ENCODE measurements around the gene FBXW10. TPM values are rescaled to one million over a fixed set of nuclear protein-coding genes. Genes with fewer than 3 reads are reported as not detected.

FBXW10 gene
- total and polyA plus RNA-seq, 10 of the 15 experiments (the other 5 are each of a cell fraction or from before 2014, with no cell fraction given): 0.01 to 0.11 TPM; not detected in 8

- TF ChIP-seq EGR1 (IDR thresholded peaks at IDR 0.05; ENCODE audit: borderline replicate concordance in 1 of 2, low read depth in 2 of 2, low read length in 2 of 2) (peak; percentile 47 to 70), RELB (IDR thresholded peaks at IDR 0.05; ENCODE audit: low read depth) (peak; percentile 16; the same call in 1 of the 2 replicates), TAF1 (IDR thresholded peaks at IDR 0.05; ENCODE audit: borderline replicate concordance, low read depth, low read length) (0 out of 2 replicates have a peak, but pooled peaks have one; percentile 47), POLR2A (IDR thresholded peaks at IDR 0.05; ENCODE audit: low read depth, low read length) (peak; percentile 76), ZBTB40 (IDR thresholded peaks at IDR 0.05; ENCODE audit: borderline replicate concordance) (peak; percentile 96), RELA (IDR thresholded peaks at IDR 0.05; ENCODE audit: borderline replicate concordance, partially characterized antibody) (peak; percentile 32), RUNX3 (IDR thresholded peaks at IDR 0.05; ENCODE audit: low read length) (peak; percentile 24; the same call in 1 of the 2 replicates), CBX5 (IDR thresholded peaks at IDR 0.05; ENCODE audit: low read depth) (0 out of 2 replicates have a peak, but pooled peaks have one; percentile 52), NBN (IDR thresholded peaks at IDR 0.05) (peak; percentile 68), SRF (IDR thresholded peaks at IDR 0.05; ENCODE audit: low read depth in 2 of 2, low read length in 2 of 2) (peak in 1 of 2 experiments; percentile 86; a peak in 2 of 4 replicates), GABPA (IDR thresholded peaks at IDR 0.05; ENCODE audit: low read depth) (peak; percentile 90), SPI1 (IDR thresholded peaks at IDR 0.05; ENCODE audit: borderline replicate concordance, insufficient read depth, low read depth, low read length) (peak; percentile 53; the same call in 1 of the 2 replicates), CREM (IDR thresholded peaks at IDR 0.05; ENCODE audit: low read depth) (peak; percentile 96), ZBTB11 (CRISPR knock-in tag; IDR thresholded peaks at IDR 0.05) (peak; percentile 89), CREB1 (IDR thresholded peaks at IDR 0.05; ENCODE audit: low read depth) (peak; percentile 92), BHLHE40 (IDR thresholded peaks at IDR 0.05; ENCODE audit: borderline replicate concordance in 1 of 2, low read depth in 2 of 2, low read length in 1 of 2) (peak; percentile 12 to 56; a peak in 2 of 4 replicates), HDGF (IDR thresholded peaks at IDR 0.05) (0 out of 2 replicates have a peak, but pooled peaks have one; percentile 40), RB1 (IDR thresholded peaks at IDR 0.05; ENCODE audit: borderline replicate concordance) (peak; percentile 77; the same call in 1 of the 2 replicates), ETV6 (conservative IDR thresholded peaks at IDR 0.05 in 1 of 2, IDR thresholded peaks at IDR 0.05 in 1 of 2; ENCODE audit: borderline replicate concordance in 1 of 2, low read depth in 1 of 2) (peak in 1 of 2 experiments; percentile 46; a peak in 1 of 4 replicates)
Observed at GRCh38 chr17:18780991-18781718, 37.3 kb downstream of the FBXW10 start, which contains the start of gene TVP23B (continued).

Data from GM12878 (cell line).